GM12873 (cell line): ENCODE measurements around the gene LZTFL1.

Experiments used
- TF ChIP-seq, protein P1 (sequence below): IDR thresholded peaks from 2 replicates; pipeline ENCODE4 v1.5.1; 2012; ENCODE audit warnings: low read depth, mild to moderate bottlenecking, moderate library complexity, low read length, control low read depth; ENCODE audit not compliant: insufficient read depth; ENCODE audit errors: missing control alignments

LZTFL1 gene

DNA sequence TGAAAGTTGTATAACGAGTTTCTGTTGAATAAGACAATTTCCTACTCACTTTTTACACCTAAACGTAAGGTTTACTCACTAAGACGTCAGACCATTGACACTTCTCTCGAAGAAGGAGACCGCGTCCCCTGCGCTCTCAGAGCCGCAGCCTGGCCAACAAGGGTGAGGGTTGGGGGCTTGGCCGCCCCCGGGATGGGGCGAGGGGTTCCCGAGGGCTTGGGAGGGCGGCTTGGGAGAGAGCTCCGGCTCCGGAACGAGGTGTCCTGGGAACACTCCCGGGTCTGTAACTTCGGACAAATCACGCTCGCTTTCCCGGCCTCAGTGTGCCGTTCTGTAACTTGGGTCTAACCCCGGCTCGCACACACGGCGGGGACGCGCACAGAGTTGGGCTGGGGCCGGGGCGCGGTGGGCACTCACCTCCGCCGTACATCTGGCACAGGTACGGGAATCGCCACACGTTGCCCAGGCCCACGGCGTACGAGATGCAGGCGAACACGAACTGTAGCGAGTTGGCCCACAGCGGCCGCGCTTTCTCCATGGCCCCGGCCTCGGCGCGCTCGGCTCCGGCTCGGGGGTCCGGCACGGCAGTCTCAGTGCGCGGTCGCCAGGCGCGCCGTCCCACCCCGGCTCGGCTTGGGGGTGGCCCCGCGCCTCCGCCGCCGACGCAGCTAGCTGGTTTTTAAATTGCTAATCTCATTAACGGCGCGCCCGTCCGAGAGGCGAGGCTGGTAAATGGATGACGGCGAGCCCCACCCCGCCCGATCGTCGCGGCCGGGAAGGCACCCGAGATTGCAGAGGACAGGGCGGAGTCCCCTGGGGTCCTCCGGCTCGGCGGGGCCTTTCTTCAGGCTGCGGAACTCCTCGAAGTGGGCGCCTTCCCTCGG is 45.8 kb downstream of the LZTFL1 start, which contains the start of gene SLC6A20:
Gene SLC6A20 (minus strand): TSS at position 655 of the 884 bp plus-strand sequence. CDS start 117 bp downstream, at position 538.
- TF ChIP-seq, protein P1, sequence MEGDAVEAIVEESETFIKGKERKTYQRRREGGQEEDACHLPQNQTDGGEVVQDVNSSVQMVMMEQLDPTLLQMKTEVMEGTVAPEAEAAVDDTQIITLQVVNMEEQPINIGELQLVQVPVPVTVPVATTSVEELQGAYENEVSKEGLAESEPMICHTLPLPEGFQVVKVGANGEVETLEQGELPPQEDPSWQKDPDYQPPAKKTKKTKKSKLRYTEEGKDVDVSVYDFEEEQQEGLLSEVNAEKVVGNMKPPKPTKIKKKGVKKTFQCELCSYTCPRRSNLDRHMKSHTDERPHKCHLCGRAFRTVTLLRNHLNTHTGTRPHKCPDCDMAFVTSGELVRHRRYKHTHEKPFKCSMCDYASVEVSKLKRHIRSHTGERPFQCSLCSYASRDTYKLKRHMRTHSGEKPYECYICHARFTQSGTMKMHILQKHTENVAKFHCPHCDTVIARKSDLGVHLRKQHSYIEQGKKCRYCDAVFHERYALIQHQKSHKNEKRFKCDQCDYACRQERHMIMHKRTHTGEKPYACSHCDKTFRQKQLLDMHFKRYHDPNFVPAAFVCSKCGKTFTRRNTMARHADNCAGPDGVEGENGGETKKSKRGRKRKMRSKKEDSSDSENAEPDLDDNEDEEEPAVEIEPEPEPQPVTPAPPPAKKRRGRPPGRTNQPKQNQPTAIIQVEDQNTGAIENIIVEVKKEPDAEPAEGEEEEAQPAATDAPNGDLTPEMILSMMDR = no peak

DNA sequence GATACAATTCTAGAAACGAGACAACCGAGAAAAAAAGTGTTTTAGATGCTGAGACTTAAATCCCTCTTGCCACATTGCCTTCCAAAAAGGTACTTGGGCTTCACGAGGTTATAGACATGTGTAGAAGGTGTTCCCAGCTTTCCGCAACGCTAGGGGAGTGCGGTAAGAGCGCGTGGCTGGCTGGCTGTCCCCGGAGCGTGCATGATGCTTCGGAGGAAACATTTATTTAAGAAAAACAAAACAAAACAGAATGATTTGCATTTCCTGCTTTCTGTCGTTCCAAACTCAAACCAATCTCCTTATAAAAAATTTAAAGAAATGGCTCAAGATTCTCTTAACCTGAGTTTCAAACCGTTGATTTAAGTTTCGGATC is 46.4 kb downstream of the LZTFL1 start:
- TF ChIP-seq, protein P1 = no peak

DNA sequence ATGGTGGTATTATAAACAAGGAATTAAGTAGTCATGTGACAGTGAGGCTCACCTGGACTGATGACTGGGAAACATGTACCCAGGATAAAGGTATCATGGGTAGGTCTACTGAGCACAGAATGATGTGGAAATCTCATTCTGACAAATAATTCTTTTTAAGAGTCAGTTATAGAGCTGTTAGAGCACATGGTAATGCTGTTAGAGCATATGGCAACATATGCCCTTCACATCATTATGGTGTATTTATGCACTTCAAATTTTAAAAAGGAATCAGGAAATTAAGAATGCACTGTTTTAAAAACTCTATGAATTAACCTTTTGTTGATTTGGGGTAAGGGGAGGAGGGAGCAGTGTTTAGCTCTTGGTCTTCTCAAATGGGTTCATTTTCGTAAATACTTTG is 47.3 kb downstream of the LZTFL1 start:
- TF ChIP-seq, protein P1 = no peak

DNA sequence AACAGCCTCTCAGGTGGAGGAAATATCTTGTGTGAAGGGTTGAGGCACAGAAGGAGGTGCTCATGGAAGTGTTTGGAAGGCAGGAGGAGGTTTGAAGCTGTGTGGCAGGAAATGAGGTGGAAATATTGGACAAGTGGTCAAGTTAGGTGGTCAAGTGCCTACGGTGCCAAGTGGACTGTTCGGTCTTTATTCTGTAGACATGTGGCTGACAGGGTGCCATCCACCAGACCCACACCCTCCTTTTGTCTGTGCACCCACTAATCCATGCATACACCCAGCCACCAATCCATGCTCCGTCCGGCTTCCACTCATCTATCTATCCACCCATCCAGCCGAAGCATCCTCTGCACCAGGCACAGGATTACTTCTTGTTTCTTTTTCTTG is 47.8 kb downstream of the LZTFL1 start:
- TF ChIP-seq, protein P1 = no peak

DNA sequence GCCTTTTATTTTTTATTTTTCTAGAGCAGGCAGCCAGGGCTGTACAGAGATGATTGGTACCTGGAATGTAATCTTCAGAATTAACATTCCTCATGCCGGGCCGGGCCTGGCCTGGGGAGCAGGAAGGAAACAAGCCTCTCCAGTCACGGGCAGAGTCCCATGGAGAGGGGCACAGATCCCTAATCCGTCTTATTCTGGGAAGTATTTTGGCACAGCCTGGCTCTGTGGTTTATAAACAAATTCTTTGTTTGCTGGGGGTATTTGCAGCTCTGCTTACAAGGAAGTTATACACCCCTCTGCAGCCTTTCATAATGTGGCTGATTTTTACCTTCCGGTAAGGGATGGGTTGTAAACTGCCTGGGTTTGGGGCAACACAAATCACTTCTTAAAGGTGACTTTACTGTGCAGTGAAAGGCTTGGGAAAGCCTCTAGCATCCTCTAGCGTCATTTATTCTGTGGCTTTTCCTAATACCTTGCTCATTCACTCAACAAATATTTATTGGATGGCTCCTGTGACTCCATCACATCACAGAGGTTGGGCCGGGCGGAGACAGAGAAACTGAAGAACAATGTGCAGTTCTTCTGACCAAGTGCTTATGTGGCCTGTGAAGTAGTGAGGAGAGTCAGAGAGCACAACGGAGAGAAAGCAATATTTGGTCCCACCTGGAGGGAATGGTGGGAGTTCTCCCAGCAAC is 48.3 kb downstream of the LZTFL1 start:
- TF ChIP-seq, protein P1 = no peak

DNA sequence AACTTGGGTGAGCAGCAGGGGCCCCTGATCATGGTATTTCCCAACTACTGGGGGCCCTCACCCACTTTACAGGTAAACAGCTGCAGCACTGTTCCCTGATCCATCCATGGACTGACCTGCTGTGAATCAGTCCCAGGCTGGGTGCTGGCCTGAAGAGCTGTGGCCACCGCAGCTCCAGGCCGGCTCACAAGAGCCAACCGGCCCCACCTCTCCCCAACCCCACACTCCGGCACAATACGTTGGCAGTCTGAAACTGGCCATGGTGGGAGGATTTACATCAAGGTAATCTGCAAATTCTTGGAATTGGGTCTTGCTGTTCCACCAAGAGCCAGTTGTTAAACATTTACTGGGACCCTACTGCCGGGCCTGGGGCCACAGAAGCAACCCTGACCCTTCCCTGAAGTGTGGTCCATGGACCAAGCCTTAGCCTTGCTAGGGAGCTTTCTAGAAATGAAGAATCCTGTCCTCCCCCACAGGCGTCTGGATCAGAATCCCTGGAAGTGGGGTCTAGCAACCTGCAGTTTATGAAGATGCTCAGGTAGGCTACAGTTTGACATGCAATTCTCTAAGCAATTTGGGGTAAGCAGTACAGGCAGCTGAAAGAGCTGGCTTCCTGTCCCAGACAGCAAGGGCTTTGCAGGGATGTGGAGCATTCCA is 49.3 kb downstream of the LZTFL1 start:
- TF ChIP-seq, protein P1 = no peak

DNA sequence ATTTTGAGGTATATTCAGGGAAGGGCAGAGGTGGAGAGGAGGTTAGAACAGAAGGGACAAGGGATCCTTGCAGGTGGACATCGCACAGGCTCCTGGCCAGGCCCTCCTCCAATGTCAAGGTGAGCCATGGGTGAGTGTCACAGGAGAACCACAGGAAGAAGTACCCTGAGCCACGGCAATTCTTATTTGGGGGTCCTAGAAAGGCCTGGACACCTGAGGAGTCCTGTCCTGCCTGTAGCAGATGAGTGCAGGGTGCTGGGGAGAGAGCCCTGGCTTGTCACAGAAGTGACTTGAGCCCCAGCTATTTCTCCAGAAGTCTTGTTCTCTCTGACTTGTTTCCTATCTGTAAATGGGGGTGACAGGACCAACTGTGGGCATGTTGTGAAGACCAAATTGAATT is 49.9 kb downstream of the LZTFL1 start:
- TF ChIP-seq, protein P1 = no peak
